SH-SY5Y (cell line): Measurements from ENCODE around the gene GPR173.

ENCODE experiments used
- GATA2 ChIP-seq: IDR thresholded peaks from 2 replicates; pipeline ENCODE4 v1.6.1; 2011; ENCODE audit warnings: mild to moderate bottlenecking, low read depth, low read length
- GATA3 ChIP-seq: IDR thresholded peaks from 2 replicates; pipeline ENCODE4 v1.6.1; 2011; ENCODE audit warnings: low read depth, mild to moderate bottlenecking, low read length, moderate library complexity

The GPR173 gene

GRCh38 chrX:53044995-53045394 is 3.6 kb upstream of the GPR173 start:
- TF ChIP-seq GATA2 (no peak), GATA3 (no peak)

GRCh38 chrX:53047228-53047627 is 1.4 kb upstream of the GPR173 start:
- TF ChIP-seq GATA2 (no peak), GATA3 (no peak)

DNA sequence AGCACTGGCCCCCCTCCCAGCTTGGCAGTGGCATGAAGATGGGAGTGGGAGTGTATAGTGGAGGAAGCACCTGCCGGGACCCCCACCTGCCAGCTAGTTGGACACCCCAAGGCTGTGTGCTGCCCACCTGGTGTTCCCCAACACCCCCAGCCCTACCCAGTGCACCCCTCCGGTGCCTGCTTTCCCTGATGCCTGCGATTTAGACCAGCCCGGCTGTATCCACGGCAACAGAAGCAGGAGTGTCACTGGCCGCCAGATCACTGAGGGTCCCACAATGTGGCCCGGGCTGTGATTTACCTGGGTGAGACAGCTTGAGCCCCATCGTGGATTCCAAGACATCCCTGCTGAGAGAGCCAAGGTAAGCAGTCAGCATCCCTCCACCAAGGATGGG is 533 bp downstream of the GPR173 start:
- TF ChIP-seq GATA3 (no peak), GATA2 (no peak)

DNA sequence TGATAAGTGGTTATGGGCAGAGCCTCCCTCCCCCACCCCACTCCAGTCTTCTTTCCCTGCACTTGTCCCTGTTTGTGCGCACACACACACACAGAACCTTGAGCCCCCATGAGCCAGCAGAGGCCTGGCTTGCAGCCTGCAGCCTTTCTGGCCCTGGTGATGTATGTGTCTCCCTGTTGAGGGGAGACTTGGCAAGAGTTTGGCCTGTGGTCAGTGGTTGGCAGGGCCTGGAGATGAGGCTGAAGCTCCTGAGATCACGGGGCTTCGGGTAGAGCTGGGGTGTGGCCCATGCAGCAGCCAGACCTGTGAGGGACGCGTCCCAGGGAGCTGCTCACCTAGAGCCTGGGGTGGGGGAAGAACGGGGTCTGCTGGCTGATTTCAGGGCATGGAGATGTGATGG is 2.3 kb downstream of the GPR173 start:
- TF ChIP-seq GATA2 (no peak), GATA3 (no peak)

DNA sequence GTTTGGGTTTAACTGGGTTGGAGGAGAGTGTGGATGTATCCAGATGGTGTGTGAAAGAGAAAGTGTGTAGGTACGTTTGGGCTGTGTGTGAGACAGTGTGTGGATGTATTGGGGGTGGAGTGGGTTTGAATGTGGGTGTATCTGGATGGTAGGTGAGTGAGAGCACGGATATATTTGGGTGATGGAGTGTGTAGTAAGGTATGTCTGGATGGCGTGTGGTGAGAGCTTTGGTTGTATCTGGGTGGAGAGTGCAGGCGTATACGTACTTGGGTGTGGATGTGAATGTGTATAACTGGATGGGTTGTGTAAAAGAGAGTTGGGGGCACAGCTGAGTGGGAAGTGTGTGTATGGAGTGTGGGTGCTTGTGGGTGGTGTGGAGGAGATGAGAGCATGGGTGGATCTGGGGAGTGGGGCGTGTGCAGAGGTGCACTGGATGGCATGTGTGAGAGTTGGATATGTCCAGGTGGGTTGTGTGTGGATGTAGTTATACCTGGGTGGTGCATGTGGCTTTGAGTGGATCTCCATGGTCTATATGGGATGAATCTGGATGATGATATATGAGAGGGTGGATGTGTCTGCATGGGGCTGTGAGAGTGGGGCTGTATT is 6.8 kb downstream of the GPR173 start:
- TF ChIP-seq GATA3 (no peak), GATA2 (no peak)

DNA sequence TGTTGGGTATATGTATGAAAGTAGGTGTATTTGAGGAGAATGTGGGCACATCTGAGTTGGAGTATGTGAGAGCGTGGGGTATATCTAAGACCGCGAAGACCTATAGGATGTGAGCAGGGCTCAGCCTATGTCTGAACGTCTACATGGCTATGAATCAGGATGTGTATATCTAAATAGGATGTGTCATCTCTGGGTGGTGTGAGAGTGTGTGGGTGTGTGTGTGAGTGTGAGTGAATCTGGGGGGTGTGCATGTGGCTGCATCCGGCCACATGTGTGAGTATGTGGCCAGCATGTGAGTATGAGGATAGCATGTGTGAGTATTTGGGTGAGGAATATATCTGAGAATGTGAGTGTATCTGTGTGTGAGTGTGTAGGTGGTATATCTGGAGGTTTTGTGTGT is 7.7 kb downstream of the GPR173 start:
- TF ChIP-seq GATA2 = no peak
- TF ChIP-seq GATA3 = no peak

GRCh38 chrX:53065104-53065503 is 16.5 kb downstream of the GPR173 start:
- TF ChIP-seq GATA2 (no peak), GATA3 (no peak)

GRCh38 chrX:53071064-53071463 is 22.5 kb downstream of the GPR173 start:
- no peak for TF ChIP-seq GATA2
- TF ChIP-seq GATA3 = no peak

- TF ChIP-seq GATA3 = no peak
- TF ChIP-seq GATA2 = no peak
Measured at GRCh38 chrX:53071604-53072417, 23.2 kb downstream of the GPR173 start.

- TF ChIP-seq GATA2 (no peak), GATA3 (no peak)
Measured at GRCh38 chrX:53072418-53073114, 24.0 kb downstream of the GPR173 start.

DNA sequence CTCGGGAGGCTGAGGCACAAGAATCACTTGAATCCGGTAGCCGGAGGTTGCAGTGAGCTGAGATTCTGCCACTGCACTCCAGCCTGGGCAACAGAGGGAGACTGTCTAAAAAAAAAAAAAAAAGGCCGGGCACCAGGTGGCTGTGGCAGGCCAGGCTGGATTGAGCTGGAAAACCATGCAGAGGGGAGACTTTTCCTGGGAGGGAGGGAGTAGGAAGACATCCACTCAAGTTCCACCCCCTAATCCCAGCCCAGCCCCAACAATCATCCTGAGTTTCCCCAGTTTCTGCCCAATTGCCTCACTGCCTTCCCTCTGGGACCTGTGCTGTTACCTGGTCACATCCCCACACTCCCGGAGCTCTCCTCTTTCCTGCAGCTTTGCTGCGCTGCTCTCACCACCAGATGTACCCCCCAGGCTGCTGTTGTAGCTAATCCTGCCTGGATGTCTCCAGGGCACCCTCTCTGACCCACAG is 24.6 kb downstream of the GPR173 start:
- TF ChIP-seq GATA2 (no peak), GATA3 (no peak)

GRCh38 chrX:53075011-53075410 is 26.4 kb downstream of the GPR173 start:
- no peak for TF ChIP-seq GATA2
- TF ChIP-seq GATA3 = no peak

DNA sequence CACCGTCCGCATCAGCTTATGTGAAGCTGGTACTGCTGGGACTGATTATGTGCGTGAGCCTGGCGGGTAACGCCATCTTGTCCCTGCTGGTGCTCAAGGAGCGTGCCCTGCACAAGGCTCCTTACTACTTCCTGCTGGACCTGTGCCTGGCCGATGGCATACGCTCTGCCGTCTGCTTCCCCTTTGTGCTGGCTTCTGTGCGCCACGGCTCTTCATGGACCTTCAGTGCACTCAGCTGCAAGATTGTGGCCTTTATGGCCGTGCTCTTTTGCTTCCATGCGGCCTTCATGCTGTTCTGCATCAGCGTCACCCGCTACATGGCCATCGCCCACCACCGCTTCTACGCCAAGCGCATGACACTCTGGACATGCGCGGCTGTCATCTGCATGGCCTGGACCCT is 28.1 kb downstream of the GPR173 start:
- TF ChIP-seq GATA2 = no peak
- no peak for TF ChIP-seq GATA3

GRCh38 chrX:53077207-53078197 is 28.9 kb downstream of the GPR173 start:
- TF ChIP-seq GATA2 (no peak), GATA3 (no peak)
